Measurements from ENCODE around the gene PPP3CB. TPM values are rescaled to one million over a fixed set of nuclear protein-coding genes. Genes with fewer than 3 reads are reported as not detected.

PPP3CB gene
- total RNA-seq, 3 donors from 2014 or later (not counting 1 experiment from before 2014, with no cell fraction given), result 38.7 to 49.9 (median 41.2) TPM

GRCh38 chr10:73494877-73495225 is 973 bp downstream of the PPP3CB start:
- no peak for TF ChIP-seq CTCF (IDR thresholded peaks at IDR 0.05)

GRCh38 chr10:73494213-73494612 is 1.6 kb downstream of the PPP3CB start:
- Mint-ChIP-seq H3K36me3 (no peaks in the 10 kb centered on the region), H3K9me3 (no peaks in the 10 kb centered on the region), H3K4me1 (peaks cover 52 to 60% of the 10 kb centered on the region in 2 donors), H3K4me3 (peak overlapping the region; percentile 84), H3K27me3 (ENCODE audit: low read depth in 2 of 2) (no peaks in the 10 kb centered on the region), H3K27ac (peak overlapping the region; percentile 68 to 87)
- Histone ChIP-seq H3K36me3 (ENCODE audit: control insufficient read depth, insufficient read depth, low read length) (peaks cover 1% of the 10 kb centered on the region), H3K27ac (ENCODE audit: low read length) (peak overlapping the region; percentile 77), H3K4me1 (ENCODE audit: control insufficient read depth, insufficient read depth, low read length) (peaks cover 23% of the 10 kb centered on the region), H3K27me3 (ENCODE audit: control insufficient read depth, insufficient read depth, low read length) (no peaks in the 10 kb centered on the region), H3K9me3 (ENCODE audit: control insufficient read depth, insufficient read depth, low read length) (no peaks in the 10 kb centered on the region), H3K4me3 (ENCODE audit: low read length) (no peak overlapping the region)
- no peak for ATAC-seq
- intact Hi-C loops (cut with micrococcal nuclease), result loop anchor here (2.0 to 10.0 kb wide), 2 partner anchors 79 to 381 kb away; partner anchors contain the start of genes ANXA7 and CAMK2G
- WGBS (ENCODE audit: insufficient coverage), result 93% methylated on average over 15 of the region's 15 CpGs
- no peak for DNase-seq
- TF ChIP-seq CTCF (IDR thresholded peaks at IDR 0.05), result no peak

More at GRCh38 chr10:73494877-73495225, 973 bp downstream of the PPP3CB start:
- Mint-ChIP-seq H3K27me3 (ENCODE audit: low read depth in 2 of 2) (no peaks in the 10 kb centered on the region), H3K9me3 (no peaks in the 10 kb centered on the region), H3K4me1 (peaks cover 46 to 57% of the 10 kb centered on the region in 2 donors), H3K36me3 (no peaks in the 10 kb centered on the region), H3K27ac (peak overlapping the region; percentile 91 to 93), H3K4me3 (peak overlapping the region; percentile 96)
- DNase-seq, result no peak
- 10% methylated on average over 1 of the region's 2 CpGs for WGBS (ENCODE audit: insufficient coverage)
- Histone ChIP-seq H3K36me3 (ENCODE audit: control insufficient read depth, insufficient read depth, low read length) (peaks cover 1% of the 10 kb centered on the region), H3K27me3 (ENCODE audit: control insufficient read depth, insufficient read depth, low read length) (no peaks in the 10 kb centered on the region), H3K4me3 (ENCODE audit: low read length) (peak overlapping the region; percentile 71), H3K27ac (ENCODE audit: low read length) (peak overlapping the region; percentile 77), H3K4me1 (ENCODE audit: control insufficient read depth, insufficient read depth, low read length) (peaks cover 23% of the 10 kb centered on the region), H3K9me3 (ENCODE audit: control insufficient read depth, insufficient read depth, low read length) (no peaks in the 10 kb centered on the region)
- intact Hi-C loops (cut with micrococcal nuclease), result loop anchor here (2.0 to 10.0 kb wide), 2 partner anchors 80 to 380 kb away; partner anchors contain the start of genes ANXA7 and CAMK2G
- ATAC-seq, result peak in 2 of 3 donors; percentile 0

GRCh38 chr10:73493781-73494180 is 2.0 kb downstream of the PPP3CB start:
- H3K27ac Mint-ChIP-seq, result peak overlapping the region; percentile 68 to 87
- no peak for TF ChIP-seq CTCF (IDR thresholded peaks at IDR 0.05)
- no peak for ATAC-seq
- no peak for DNase-seq
- H3K36me3 ChIP-seq (ENCODE audit: control insufficient read depth, insufficient read depth, low read length), result peaks cover 1% of the 10 kb centered on the region
- H3K9me3 ChIP-seq (ENCODE audit: control insufficient read depth, insufficient read depth, low read length), result no peaks in the 10 kb centered on the region
- peaks cover 23% of the 10 kb centered on the region for H3K4me1 ChIP-seq (ENCODE audit: control insufficient read depth, insufficient read depth, low read length)
- WGBS (ENCODE audit: insufficient coverage), result 50% methylated on average over 1 of the region's 2 CpGs
- intact Hi-C loops (cut with micrococcal nuclease), result loop anchor here (2.0 to 10.0 kb wide), 2 partner anchors 79 to 381 kb away; partner anchors contain the start of genes ANXA7 and CAMK2G
- no peak overlapping the region for H3K4me3 ChIP-seq (ENCODE audit: low read length)
- no peaks in the 10 kb centered on the region for H3K27me3 Mint-ChIP-seq (ENCODE audit: low read depth in 2 of 2)
- H3K36me3 Mint-ChIP-seq, result no peaks in the 10 kb centered on the region
- peak overlapping the region; percentile 77 for H3K27ac ChIP-seq (ENCODE audit: low read length)
- no peaks in the 10 kb centered on the region for H3K27me3 ChIP-seq (ENCODE audit: control insufficient read depth, insufficient read depth, low read length)
- H3K9me3 Mint-ChIP-seq, result no peaks in the 10 kb centered on the region
- H3K4me1 Mint-ChIP-seq, result peaks cover 56 to 65% of the 10 kb centered on the region in 2 donors
- peak overlapping the region; percentile 84 for H3K4me3 Mint-ChIP-seq

- no peak for DNase-seq
- intact Hi-C loops (cut with micrococcal nuclease), result no loop called here
- no peak overlapping the region for H3K4me3 ChIP-seq (ENCODE audit: low read length)
- H3K9me3 ChIP-seq (ENCODE audit: control insufficient read depth, insufficient read depth, low read length), result no peaks in the 10 kb centered on the region
- TF ChIP-seq CTCF (IDR thresholded peaks at IDR 0.05), result no peak
- H3K4me1 ChIP-seq (ENCODE audit: control insufficient read depth, insufficient read depth, low read length), result peaks cover 4% of the 10 kb centered on the region
- ATAC-seq, result no peak
- no peaks in the 10 kb centered on the region for H3K27me3 ChIP-seq (ENCODE audit: control insufficient read depth, insufficient read depth, low read length)
- H3K36me3 ChIP-seq (ENCODE audit: control insufficient read depth, insufficient read depth, low read length), result peaks cover 9% of the 10 kb centered on the region
- H3K27ac ChIP-seq (ENCODE audit: low read length), result no peak overlapping the region
- Mint-ChIP-seq H3K27me3 (ENCODE audit: low read depth in 2 of 2) (no peaks in the 10 kb centered on the region), H3K36me3 (no peaks in the 10 kb centered on the region), H3K4me1 (peaks cover 30 to 36% of the 10 kb centered on the region in 2 donors), H3K4me3 (no peak overlapping the region), H3K27ac (peak overlapping the region in 1 of 2 donors; percentile 36), H3K9me3 (no peaks in the 10 kb centered on the region)
- 98% methylated on average over 4 of the region's 4 CpGs for WGBS (ENCODE audit: insufficient coverage)
Measured at GRCh38 chr10:73486601-73487000, 9.2 kb downstream of the PPP3CB start.

All from natural killer cell (primary cell).